Tibial nerve (tissue), 4 donors: ENCODE results near the gene SLC23A2.
"Not testable (repeated sequence)": the region's sequence is repeated elsewhere in the genome, so short reads cannot be mapped to it uniquely, and the experiment has no call there.

Experiments used
- CTCF ChIP-seq, 5 experiments: fragments of 200-600 bp in 3 of 5; fragments of 450-650 bp in 2 of 5; sonication (generic) in 3 of 5; IDR thresholded peaks; one replicate each; pipeline ENCODE4 v1.5.1; 2016 to 2019; ENCODE audit warnings: antibody characterized with exemption in 5 of 5, mild to moderate bottlenecking in 3 of 5, moderate library complexity in 2 of 5
- EP300 ChIP-seq, 2 donors: sonication (generic); formaldehyde crosslinking; IDR thresholded peaks; one replicate each; pipeline ENCODE4 v1.6.1; 2017; ENCODE audit warnings: antibody characterized with exemption in 2 of 2, mild to moderate bottlenecking in 1 of 2
- POLR2A ChIP-seq, 2 donors: fragments of 450-650 bp; IDR thresholded peaks; one replicate each; pipeline ENCODE4 v1.6.1; 2017; ENCODE audit warnings: antibody characterized with exemption in 2 of 2, mild to moderate bottlenecking in 2 of 2, moderate library complexity in 2 of 2

GRCh38 chr20:4921271-4921670, 80.0 kb downstream of the SLC23A2 start:
- not testable (repeated sequence) for TF ChIP-seq POLR2A, EP300, CTCF (IDR thresholded peaks at IDR 0.05)
